Activated CD4-positive, alpha-beta T cell treated with anti-CD3 and anti-CD28 coated beads for 36 hours (primary cell): ENCODE data around the gene ATG5. TPM values are rescaled to one million over a fixed set of nuclear protein-coding genes. Genes with fewer than 3 reads are reported as not detected.

Experiments used
- ATAC-seq: fragments of 200-7000 bp; cut with Tn5 transposase; one replicate; pipeline ENCODE4 v1.10.0; 2021; ENCODE audit warnings: mild to moderate bottlenecking, moderate library complexity
- CTCF ChIA-PET: fragments of 350-600 bp; sonication (Branson Sonifier 250); formaldehyde crosslinking; loops from one replicate; lab custom pipeline; 2021; ENCODE audit warnings: antibody characterized with exemption; lab: Charles Lee
- POLR2A ChIA-PET: fragments of 350-600 bp; sonication (Branson Sonifier 250); formaldehyde crosslinking; loops from one replicate; lab custom pipeline; 2021; ENCODE audit warnings: antibody characterized with exemption, inconsistent platforms; lab: Charles Lee
- DNase-seq: peaks from one replicate; pipeline ENCODE4 v3.0.0-alpha.2; 2020
- H3K27ac Mint-ChIP-seq: one replicate; pipeline ENCODE4 v1.8.0; 2021; ENCODE audit warnings: mixed read lengths
- H3K27me3 Mint-ChIP-seq: one replicate; pipeline ENCODE4 v1.8.0; 2021; ENCODE audit warnings: mixed read lengths
- H3K36me3 Mint-ChIP-seq: one replicate; pipeline ENCODE4 v1.8.0; 2021; ENCODE audit warnings: low read depth, mixed read lengths
- H3K4me1 Mint-ChIP-seq: one replicate; pipeline ENCODE4 v1.8.0; 2021; ENCODE audit warnings: mixed read lengths
- H3K4me3 Mint-ChIP-seq: one replicate; pipeline ENCODE4 v1.8.0; 2021; ENCODE audit warnings: mild to moderate bottlenecking, moderate library complexity, mixed read lengths
- H3K9me3 Mint-ChIP-seq: one replicate; pipeline ENCODE4 v1.8.0; 2021; ENCODE audit warnings: low read depth, mixed read lengths
- intact Hi-C, 2 experiments: fragments of 100-400 bp; cut with DNase I in 1 of 2; cut with micrococcal nuclease in 1 of 2; formaldehyde crosslinking; loops; one replicate each; pipeline versions ENCODE4 v1.14.2 to v1.15.1; 2022 to 2024; cut with DNase I, micrococcal nuclease
- total RNA-seq, 2 experiments: library from RNA; stranded (reverse); gene quantifications; one replicate each; pipeline ENCODE4 v1.2.3, GENCODE V29; 2021

ATG5 gene
- total RNA-seq = 10 to 100 TPM; 27.2 to 31.6 TPM

- H3K4me3 Mint-ChIP-seq = peak within 1 kb of the TSS; percentile 99
- peak; percentile 100 for DNase-seq
- H3K36me3 Mint-ChIP-seq = peaks cover 2% of the 10 kb centered on the region
- intact Hi-C loops = loop anchor here (1.0 to 10.0 kb wide), 10 partner anchors 187 to 1466 kb away; partner anchors contain the start of genes BEND3 (in 1 of the 2), HACE1 (in 1 of the 2), MTRES1 (in 1 of the 2) and PDSS2 (in 1 of the 2)
- peaks cover 39% of the 10 kb centered on the region for H3K4me1 Mint-ChIP-seq
- peaks cover 8% of the 10 kb centered on the region for H3K27me3 Mint-ChIP-seq
- H3K27ac Mint-ChIP-seq = peak within 1 kb of the TSS; percentile 98
- no peaks in the 10 kb centered on the region for H3K9me3 Mint-ChIP-seq
- ChIA-PET CTCF (interaction anchor here (0.6 to 2.9 kb wide), 10 partner anchors 9 to 552 kb away, joined by 3 to 16 read pairs (median 3); partner anchors contain the start of gene CRYBG1), POLR2A (interaction anchor here (0.6 to 1.0 kb wide), 3 partner anchors 36 to 376 kb away, joined by 3 to 4 read pairs (median 3); no protein-coding TSS in a partner anchor)
- ATAC-seq = peak; percentile 96
These were observed at the start of gene ATG5 for GRCh38 chr6:106325336-106326178. Gene ATG5 (minus strand): TSS chr6:106325760. CDS start chr6:106316208, 9,552 bp downstream.

- H3K36me3 Mint-ChIP-seq = no peaks in the 10 kb centered on the region
- H3K4me1 Mint-ChIP-seq = peaks cover 12% of the 10 kb centered on the region
- H3K27me3 Mint-ChIP-seq = peaks cover 8% of the 10 kb centered on the region
- intact Hi-C loops = loop anchor here in 1 of 2 experiments (1.0 kb wide), 1 partner anchor 147 kb away; no protein-coding TSS in a partner anchor
- POLR2A ChIA-PET = no interaction called here
- CTCF ChIA-PET = interaction anchor here (1.3 to 5.5 kb wide), 2 partner anchors 13 to 72 kb away, joined by 3 to 38 read pairs; partner anchors contain the start of gene CRYBG1
- peak overlapping the region; percentile 78 for H3K27ac Mint-ChIP-seq
- DNase-seq (peak; percentile 21), ATAC-seq (peak; percentile 67)
- no peaks in the 10 kb centered on the region for H3K9me3 Mint-ChIP-seq
- no peak overlapping the region for H3K4me3 Mint-ChIP-seq
These were observed 48.1 kb upstream of the ATG5 start for GRCh38 chr6:106373502-106374239.

GRCh38 chr6:106372838-106373501 lies 47.4 kb upstream of the ATG5 start:
- H3K36me3 Mint-ChIP-seq = no peaks in the 10 kb centered on the region
- ChIA-PET POLR2A (no interaction called here), CTCF (interaction anchor here (1.3 to 5.5 kb wide), 5 partner anchors 12 to 193 kb away, joined by 3 to 38 read pairs (median 5); partner anchors contain the start of gene CRYBG1)
- peaks cover 12% of the 10 kb centered on the region for H3K4me1 Mint-ChIP-seq
- H3K9me3 Mint-ChIP-seq = no peaks in the 10 kb centered on the region
- H3K27ac Mint-ChIP-seq = peak overlapping the region; percentile 78
- no peak for DNase-seq
- peaks cover 8% of the 10 kb centered on the region for H3K27me3 Mint-ChIP-seq
- H3K4me3 Mint-ChIP-seq = no peak overlapping the region
- ATAC-seq = peak; percentile 89
- intact Hi-C loops = loop anchor here in 1 of 2 experiments (1.0 kb wide), 1 partner anchor 147 kb away; no protein-coding TSS in a partner anchor

GRCh38 chr6:106370639-106371038 lies 45.1 kb upstream of the ATG5 start:
- peaks cover 12% of the 10 kb centered on the region for H3K4me1 Mint-ChIP-seq
- no peak for DNase-seq
- intact Hi-C loops = no loop called here
- CTCF ChIA-PET = interaction anchor here (1.1 to 5.5 kb wide), 2 partner anchors 9 to 10 kb away, joined by 3 to 38 read pairs; partner anchors contain the start of gene CRYBG1
- H3K27ac Mint-ChIP-seq = no peak overlapping the region
- no peak overlapping the region for H3K4me3 Mint-ChIP-seq
- no peak for ATAC-seq
- H3K9me3 Mint-ChIP-seq = no peaks in the 10 kb centered on the region
- POLR2A ChIA-PET = no interaction called here
- H3K36me3 Mint-ChIP-seq = no peaks in the 10 kb centered on the region
- H3K27me3 Mint-ChIP-seq = peaks cover 10% of the 10 kb centered on the region

GRCh38 chr6:106369739-106370138 lies 44.2 kb upstream of the ATG5 start:
- ChIA-PET POLR2A (interaction anchor here (0.7 kb wide), 1 partner anchor 70 kb away, joined by 4 read pairs; no protein-coding TSS in a partner anchor), CTCF (interaction anchor here (0.9 to 5.5 kb wide), 4 partner anchors 9 to 35 kb away, joined by 3 to 38 read pairs (median 8); partner anchors contain the start of gene CRYBG1)
- Mint-ChIP-seq H3K4me1 (peaks cover 12% of the 10 kb centered on the region), H3K27me3 (peaks cover 4% of the 10 kb centered on the region), H3K4me3 (no peak overlapping the region), H3K27ac (no peak overlapping the region), H3K36me3 (no peaks in the 10 kb centered on the region), H3K9me3 (no peaks in the 10 kb centered on the region)
- DNase-seq (no peak), ATAC-seq (no peak)
- intact Hi-C loops = loop anchor here (10.0 kb wide), 2 partner anchors 195 to 605 kb away; partner anchors contain the start of gene CD24 (in 1 of the 2)

- no peak overlapping the region for H3K27ac Mint-ChIP-seq
- CTCF ChIA-PET = interaction anchor here (0.7 kb wide), 1 partner anchor 24 kb away, joined by 3 read pairs; no protein-coding TSS in a partner anchor
- intact Hi-C loops = loop anchor here (5.0 to 10.0 kb wide), 3 partner anchors 84 to 611 kb away; partner anchors contain the start of gene CD24 (in 1 of the 2)
- peaks cover 29% of the 10 kb centered on the region for H3K27me3 Mint-ChIP-seq
- POLR2A ChIA-PET = no interaction called here
- no peaks in the 10 kb centered on the region for H3K9me3 Mint-ChIP-seq
- DNase-seq (no peak), ATAC-seq (no peak)
- H3K36me3 Mint-ChIP-seq = no peaks in the 10 kb centered on the region
- peaks cover 11% of the 10 kb centered on the region for H3K4me1 Mint-ChIP-seq
- H3K4me3 Mint-ChIP-seq = no peak overlapping the region
These were observed 38.0 kb upstream of the ATG5 start for GRCh38 chr6:106363401-106364138.

- Mint-ChIP-seq H3K4me1 (peaks cover 11% of the 10 kb centered on the region), H3K36me3 (no peaks in the 10 kb centered on the region), H3K9me3 (no peaks in the 10 kb centered on the region), H3K4me3 (peak overlapping the region; percentile 69), H3K27me3 (peaks cover 38% of the 10 kb centered on the region), H3K27ac (peak overlapping the region; percentile 19)
- ATAC-seq (peak; percentile 48), DNase-seq (peak; percentile 62)
- intact Hi-C loops = loop anchor here (1.0 to 10.0 kb wide), 4 partner anchors 22 to 614 kb away; partner anchors contain the start of gene CD24 (in 1 of the 2)
- CTCF ChIA-PET = interaction anchor here (0.5 to 3.3 kb wide), 17 partner anchors 10 to 637 kb away, joined by 3 to 38 read pairs (median 4); partner anchors contain the start of gene ATG5
- POLR2A ChIA-PET = interaction anchor here (0.6 kb wide), 1 partner anchor 261 kb away, joined by 3 read pairs; no protein-coding TSS in a partner anchor
These were observed 35.5 kb upstream of the ATG5 start for GRCh38 chr6:106360989-106361430.

DNA sequence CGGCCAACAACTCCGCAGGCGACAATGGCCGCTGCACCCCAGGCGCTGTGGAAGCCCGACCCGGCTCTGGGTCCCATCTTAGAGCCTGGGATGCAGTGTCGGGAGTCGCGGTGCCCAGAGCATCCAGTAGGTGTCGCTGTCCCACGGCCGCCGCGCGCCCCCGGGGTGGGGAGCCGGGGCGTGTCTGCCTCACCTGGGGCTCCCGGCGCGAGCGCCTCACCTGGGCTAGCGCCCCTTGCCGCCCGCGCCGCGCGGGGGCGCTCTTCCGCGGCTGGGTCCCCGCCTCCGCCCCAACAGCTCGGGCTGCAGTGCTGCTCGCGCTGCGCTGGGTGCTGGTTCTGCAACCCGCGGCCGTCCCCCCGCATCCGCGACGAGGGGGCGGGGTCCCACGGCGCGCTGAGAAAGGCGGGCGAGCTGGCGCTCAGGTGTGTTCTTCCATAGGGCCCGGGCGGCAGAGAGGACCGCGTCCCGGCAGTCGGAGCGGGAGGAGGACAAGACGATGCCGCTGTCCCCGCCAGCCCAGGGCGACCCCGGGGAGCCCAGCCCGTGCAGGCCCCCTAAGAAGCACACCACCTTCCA lies 34.9 kb upstream of the ATG5 start, which contains the start of gene CRYBG1:
Gene CRYBG1, plus strand, starts transcription at position 308 of the 579 bp plus-strand sequence. Its CDS starts 192 bp downstream, at position 500.
- intact Hi-C loops = loop anchor here (1.0 to 10.0 kb wide), 4 partner anchors 21 to 614 kb away; partner anchors contain the start of gene CD24 (in 1 of the 2)
- Mint-ChIP-seq H3K27ac (peak within 1 kb of the TSS; percentile 19), H3K4me1 (peaks cover 11% of the 10 kb centered on the region), H3K4me3 (peak within 1 kb of the TSS; percentile 69), H3K27me3 (peaks cover 44% of the 10 kb centered on the region), H3K9me3 (no peaks in the 10 kb centered on the region), H3K36me3 (no peaks in the 10 kb centered on the region)
- ATAC-seq (peak; percentile 94), DNase-seq (peak; percentile 84)
- ChIA-PET CTCF (interaction anchor here (0.5 to 3.3 kb wide), 18 partner anchors 9 to 637 kb away, joined by 3 to 38 read pairs (median 4); partner anchors contain the start of gene ATG5), POLR2A (interaction anchor here (0.6 kb wide), 1 partner anchor 260 kb away, joined by 3 read pairs; no protein-coding TSS in a partner anchor)

DNA sequence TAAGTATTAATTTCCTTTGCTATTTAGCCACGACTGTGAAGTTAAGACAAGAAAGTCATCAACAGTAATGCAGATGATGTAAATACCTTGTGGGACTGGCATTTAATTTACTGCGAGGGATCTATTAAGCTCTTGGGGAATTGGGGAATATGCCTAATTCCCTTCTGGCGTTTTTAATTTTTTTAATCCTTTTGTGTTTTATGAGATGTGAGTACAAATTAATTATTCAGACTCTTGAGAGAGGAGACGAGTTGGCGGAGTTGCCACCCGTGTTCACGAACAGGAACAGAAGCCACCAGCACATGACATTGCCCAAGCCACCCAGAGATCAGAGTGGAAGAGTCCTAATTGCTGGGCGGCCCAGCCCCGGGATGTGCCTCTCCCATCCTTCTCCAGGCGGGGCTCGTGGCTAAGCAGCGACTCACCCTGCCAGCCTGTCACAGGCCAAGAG lies 34.4 kb upstream of the ATG5 start:
- ATAC-seq = no peak
- no peak for DNase-seq
- H3K36me3 Mint-ChIP-seq = no peaks in the 10 kb centered on the region
- POLR2A ChIA-PET = no interaction called here
- CTCF ChIA-PET = interaction anchor here (0.7 to 3.3 kb wide), 9 partner anchors 11 to 638 kb away, joined by 3 to 38 read pairs (median 7); no protein-coding TSS in a partner anchor
- H3K4me1 Mint-ChIP-seq = peaks cover 11% of the 10 kb centered on the region
- H3K9me3 Mint-ChIP-seq = no peaks in the 10 kb centered on the region
- H3K27me3 Mint-ChIP-seq = peaks cover 47% of the 10 kb centered on the region
- intact Hi-C loops = loop anchor here (1.0 to 10.0 kb wide), 4 partner anchors 21 to 615 kb away; partner anchors contain the start of gene CD24 (in 1 of the 2)
- no peak overlapping the region for H3K27ac Mint-ChIP-seq
- H3K4me3 Mint-ChIP-seq = peak overlapping the region; percentile 66
